NCI-H2081 (cell line): Measurements from ENCODE around the gene ABHD17C.

ENCODE experiments used
- DNase-seq, 2 experiments: peaks; one replicate each; lab custom pipeline; 2025; lab: John Stamatoyannopoulos, UW

ABHD17C gene

GRCh38 chr15:80689716-80690115 lies 5.4 kb upstream of the ABHD17C start:
- DNase-seq: no peak

- no peak for DNase-seq
Observed at GRCh38 chr15:80691575-80691974, 3.5 kb upstream of the ABHD17C start.

- peak in 1 of 2 experiments; percentile 32 for DNase-seq
Observed at GRCh38 chr15:80693682-80694610, 1.2 kb upstream of the ABHD17C start.

GRCh38 chr15:80694611-80695098 lies 455 bp upstream of the ABHD17C start:
- peak in 1 of 2 experiments; percentile 29 for DNase-seq

- DNase-seq: peak; percentile 10 to 47
Observed at GRCh38 chr15:80695911-80696661, 976 bp downstream of the ABHD17C start.

GRCh38 chr15:80697075-80697685 lies 2.1 kb downstream of the ABHD17C start:
- no peak for DNase-seq

- no peak for DNase-seq
Observed at GRCh38 chr15:80698676-80699075, 3.6 kb downstream of the ABHD17C start.

- DNase-seq: no peak
Observed at GRCh38 chr15:80699981-80700380, 4.9 kb downstream of the ABHD17C start.

GRCh38 chr15:80701676-80702311 lies 6.7 kb downstream of the ABHD17C start:
- no peak for DNase-seq

GRCh38 chr15:80703081-80703480 lies 8.0 kb downstream of the ABHD17C start:
- no peak for DNase-seq

- DNase-seq: no peak
Observed at GRCh38 chr15:80703965-80704364, 8.9 kb downstream of the ABHD17C start.

- peak in 1 of 2 experiments; percentile 33 for DNase-seq
Observed at GRCh38 chr15:80706161-80706560, 11.1 kb downstream of the ABHD17C start.

- peak; percentile 13 to 41 for DNase-seq
Observed at GRCh38 chr15:80709542-80709941, 14.4 kb downstream of the ABHD17C start.

- no peak for DNase-seq
Observed at GRCh38 chr15:80710635-80711554, 15.8 kb downstream of the ABHD17C start.

- no peak for DNase-seq
Observed at GRCh38 chr15:80711886-80712285, 16.8 kb downstream of the ABHD17C start.

GRCh38 chr15:80712956-80713355 lies 17.8 kb downstream of the ABHD17C start:
- no peak for DNase-seq

- no peak for DNase-seq
Observed at GRCh38 chr15:80721476-80721875, 26.4 kb downstream of the ABHD17C start.

- DNase-seq: no peak
Observed at GRCh38 chr15:80722811-80723210, 27.7 kb downstream of the ABHD17C start.

GRCh38 chr15:80727196-80727595 lies 32.1 kb downstream of the ABHD17C start:
- DNase-seq: no peak

- no peak for DNase-seq
Observed at GRCh38 chr15:80727596-80727995, 32.5 kb downstream of the ABHD17C start.

- DNase-seq: no peak
Observed at GRCh38 chr15:80730387-80730786, 35.3 kb downstream of the ABHD17C start.
